Hematopoietic multipotent progenitor cell treated with erythropoietin and hydrocortisone succinate and interleukin-3 and kit ligand, for 8 days (in vitro differentiated cells): ENCODE results near the gene AASDH.

Source experiments
- DNase-seq: peaks from one replicate; pipeline ENCODE4 v3.0.0-alpha.2; 2015

AASDH gene

DNA sequence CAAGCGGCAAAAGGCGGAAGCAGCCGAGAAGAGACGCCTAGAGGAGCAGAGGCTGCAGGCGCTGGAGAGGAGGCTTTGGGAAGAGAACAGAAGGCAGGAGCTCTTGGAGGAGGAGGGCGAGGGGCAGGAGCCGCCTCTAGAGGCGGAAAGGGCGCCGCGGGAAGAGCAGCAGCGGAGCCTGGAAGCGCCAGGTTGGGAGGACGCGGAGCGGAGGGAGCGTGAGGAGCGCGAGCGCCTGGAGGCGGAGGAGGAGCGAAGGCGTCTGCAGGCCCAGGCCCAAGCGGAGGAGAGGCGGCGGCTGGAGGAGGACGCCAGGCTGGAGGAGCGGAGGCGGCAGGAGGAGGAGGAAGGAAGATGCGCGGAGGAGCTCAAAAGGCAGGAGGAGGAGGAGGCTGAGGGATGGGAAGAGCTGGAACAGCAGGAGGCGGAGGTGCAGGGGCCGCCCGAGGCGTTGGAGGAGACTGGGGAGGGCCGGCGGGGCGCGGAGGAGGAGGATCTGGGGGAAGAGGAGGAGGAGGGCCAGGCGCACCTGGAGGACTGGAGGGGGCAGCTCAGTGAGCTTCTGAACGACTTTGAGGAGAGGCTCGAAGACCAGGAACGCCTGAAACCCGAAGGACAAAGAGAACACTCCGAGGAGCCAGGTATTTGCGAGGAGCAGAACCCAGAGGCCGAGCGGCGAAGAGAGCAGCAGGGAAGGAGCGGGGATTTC, 72.9 kb downstream of the AASDH start:
- no peak for DNase-seq

DNA sequence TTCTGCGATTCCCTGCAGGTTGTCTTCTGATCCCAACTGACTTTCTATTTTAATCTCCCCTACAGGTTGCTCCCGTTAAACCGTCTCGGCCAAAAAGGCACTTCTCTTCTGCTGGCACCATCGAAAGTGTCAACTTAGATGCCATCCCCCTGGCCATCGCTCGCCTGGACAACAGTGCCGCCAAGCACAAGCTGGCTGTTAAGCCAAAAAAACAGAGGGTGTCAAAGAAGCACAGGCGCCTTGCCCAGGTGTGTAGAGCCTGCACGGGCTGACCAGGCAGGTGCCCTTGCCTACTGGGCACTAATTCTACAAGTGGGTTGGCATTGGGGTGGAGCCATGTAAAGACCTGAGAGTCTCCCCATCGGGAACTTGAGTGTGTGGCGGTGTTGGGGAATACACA, 74.2 kb downstream of the AASDH start:
- no peak for DNase-seq

DNA sequence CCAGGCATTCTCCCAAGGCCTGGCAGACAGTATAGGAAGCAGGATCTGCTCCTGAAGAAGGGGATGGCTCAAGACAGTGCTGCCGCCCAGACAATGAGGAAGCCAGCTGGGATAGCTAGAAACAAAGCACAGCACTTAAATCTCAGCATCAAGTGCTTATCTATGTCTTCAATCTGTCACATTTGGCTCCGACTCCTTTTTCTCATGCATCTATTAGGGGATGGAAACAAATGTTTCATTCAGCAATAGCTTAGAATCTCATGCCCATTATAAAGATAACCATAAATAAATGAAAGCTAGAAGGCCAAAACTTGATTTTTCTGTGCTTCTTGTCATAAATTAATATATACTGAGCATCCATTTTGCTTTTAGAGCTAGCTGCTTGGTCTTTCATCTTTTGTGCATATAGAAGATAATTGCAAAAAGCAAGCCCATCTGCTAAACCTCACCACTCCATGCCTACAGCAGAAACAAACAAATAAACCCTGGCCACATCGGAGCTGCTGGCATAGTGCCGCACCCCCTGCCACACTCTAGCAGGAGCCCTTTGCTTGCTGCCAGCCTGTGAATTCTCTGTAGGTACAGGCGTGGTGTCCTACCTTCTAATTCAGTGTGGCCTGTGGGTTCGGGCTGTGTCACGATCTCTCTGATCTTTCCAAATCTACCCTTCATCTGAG, 75.9 kb downstream of the AASDH start:
- no peak for DNase-seq

DNA sequence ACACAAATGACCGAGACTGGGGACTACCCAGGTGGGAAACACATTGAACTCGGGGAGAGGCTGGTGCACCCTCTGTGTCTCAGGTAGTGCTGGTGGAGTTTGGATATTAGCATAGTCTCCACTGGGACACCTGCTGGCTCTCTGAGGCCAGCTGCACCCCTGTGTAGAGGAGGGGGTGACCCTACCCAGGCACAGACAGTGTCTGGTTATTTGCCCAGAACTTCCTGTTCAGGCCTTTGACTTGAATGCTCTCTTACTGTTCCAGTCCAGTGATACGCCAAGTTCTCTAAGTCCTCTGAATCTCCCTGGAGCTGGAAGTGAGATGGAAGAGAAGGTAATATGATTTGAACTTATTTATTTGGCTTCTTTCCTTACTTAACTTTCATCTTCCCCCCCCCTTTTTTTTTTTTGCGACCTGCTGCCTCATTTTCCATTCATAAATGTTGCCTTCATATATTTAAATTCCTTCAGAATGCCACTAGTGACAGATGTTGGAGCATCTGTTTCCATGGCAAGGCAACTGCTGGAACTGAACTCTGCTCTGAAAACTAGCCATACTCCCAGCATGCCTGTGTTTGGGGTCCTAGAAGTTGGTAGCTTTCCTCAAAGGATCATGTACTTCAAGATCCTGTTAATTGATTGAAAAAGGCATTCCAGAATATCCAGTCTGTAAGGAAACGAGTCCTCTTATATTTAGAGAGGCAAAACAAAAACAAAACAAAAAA, 76.7 kb downstream of the AASDH start:
- no peak for DNase-seq

DNA sequence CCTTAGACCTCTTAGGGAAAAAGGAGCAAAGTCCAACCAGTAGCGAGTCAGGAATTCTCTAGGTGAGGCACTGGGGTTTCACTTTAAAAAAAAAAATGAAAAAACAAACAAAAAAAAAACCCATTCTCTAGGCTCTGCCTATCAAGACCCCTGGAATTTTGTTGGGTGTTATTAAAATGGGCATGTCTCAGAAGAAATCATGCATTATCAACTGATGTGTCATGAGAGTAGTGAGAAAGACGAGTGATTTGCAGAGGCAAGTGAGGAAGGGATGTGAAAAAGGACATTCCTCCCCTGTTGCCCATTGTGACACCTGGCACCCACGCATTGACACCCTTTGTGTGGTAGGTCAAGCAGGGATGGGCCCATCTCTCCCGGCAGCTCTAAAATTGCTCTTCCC, 78.9 kb downstream of the AASDH start:
- no peak for DNase-seq

DNA sequence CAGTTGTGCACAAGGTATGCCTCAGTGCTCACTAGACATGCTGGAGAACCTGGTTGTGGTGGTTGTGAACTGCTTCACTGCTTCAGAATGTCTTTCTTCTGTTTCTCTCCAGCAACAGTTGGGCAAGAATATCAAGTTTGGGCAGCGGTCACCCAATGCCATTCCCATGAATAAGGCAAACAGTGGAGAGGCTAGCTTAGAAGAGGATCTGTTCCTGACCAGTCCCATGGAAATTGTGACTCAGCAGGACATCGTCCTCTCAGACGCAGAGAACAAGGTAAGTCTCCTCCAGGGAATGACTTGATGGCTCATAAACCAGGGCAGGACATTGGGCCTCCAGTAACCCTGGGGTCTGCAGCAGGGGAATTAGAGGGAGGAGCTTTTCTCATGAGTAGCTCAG, 79.9 kb downstream of the AASDH start:
- DNase-seq, result no peak

DNA sequence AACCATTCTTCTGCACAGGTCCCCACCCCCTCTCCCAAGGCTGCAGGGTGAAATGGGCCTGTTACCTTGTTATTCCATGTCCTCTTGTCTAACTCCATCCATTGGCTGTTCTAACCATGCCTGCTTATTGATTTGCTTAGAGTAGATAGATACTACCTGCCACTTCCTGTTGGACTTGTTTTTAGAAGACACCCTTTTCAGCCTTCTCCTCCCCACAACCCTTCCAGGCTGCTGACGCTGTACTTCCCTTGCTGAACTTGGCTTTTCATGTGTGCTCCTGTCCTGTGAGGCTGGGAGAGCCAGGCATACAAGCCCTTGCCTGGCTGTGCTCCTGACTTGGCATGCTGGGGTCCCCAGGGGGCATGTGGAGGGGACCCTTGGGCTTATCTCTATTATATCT, 81.9 kb downstream of the AASDH start:
- no peak for DNase-seq

DNA sequence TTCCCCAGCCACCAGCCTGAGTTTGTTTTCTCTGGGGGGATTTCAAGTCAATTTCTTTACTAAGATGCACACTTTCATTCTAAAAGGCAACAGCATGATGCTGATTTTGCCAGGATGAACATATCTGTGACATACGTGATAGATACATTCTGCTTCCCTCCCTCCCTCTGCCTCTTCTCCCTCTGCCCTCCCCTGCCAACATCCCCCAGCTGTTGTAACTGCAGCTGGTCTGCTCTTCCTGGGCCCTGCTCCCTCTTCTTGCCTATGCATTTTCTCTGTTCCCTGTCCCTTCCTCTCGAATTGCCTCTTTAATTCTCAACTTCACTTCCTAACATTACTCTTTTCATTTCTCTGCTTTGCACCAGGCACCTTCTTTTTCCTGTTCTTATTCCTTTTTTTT, 83.4 kb downstream of the AASDH start:
- no peak for DNase-seq

DNA sequence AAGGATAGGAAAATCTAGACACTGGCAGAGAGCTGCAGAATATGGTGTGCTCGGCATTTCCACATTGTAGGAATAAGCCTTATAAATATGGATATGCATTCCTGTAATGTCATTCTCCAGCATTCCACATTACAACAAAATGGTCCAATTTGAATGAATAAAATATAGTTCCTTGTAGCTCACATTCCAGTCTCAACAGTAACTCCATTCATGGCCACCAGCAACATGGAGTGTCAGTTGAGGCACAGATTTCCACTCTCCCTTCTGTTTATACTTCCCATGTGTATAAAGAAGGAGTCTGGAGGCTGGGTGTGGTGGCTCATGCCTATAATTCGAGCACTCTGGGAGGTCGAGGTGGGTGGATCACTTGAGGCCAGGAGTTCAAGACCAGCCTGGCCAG, 84.5 kb downstream of the AASDH start:
- DNase-seq, result no peak

DNA sequence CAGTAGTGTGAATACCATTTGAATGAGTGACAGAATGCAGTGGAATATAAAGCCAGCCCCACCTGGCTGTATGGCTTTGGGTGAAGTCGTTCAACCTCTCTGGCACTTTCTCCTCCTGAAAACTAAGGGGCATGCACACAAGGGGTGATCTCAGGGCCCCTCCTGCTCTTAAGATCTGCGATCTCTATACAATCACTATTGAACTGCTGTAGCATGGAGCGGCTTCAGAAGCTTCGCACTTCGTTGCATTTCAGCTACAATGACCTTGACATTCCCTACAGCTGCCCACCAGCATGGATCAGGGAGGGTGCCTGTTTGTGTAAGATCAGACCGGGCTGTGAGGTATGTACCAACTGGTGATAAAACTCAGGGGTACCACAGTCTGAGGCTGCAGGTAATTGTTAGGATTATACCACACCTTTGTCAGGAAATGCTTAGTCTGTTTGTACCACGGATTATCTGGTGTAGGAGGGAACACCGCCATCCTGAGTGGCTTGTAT, 85.2 kb downstream of the AASDH start:
- DNase-seq, result no peak

DNA sequence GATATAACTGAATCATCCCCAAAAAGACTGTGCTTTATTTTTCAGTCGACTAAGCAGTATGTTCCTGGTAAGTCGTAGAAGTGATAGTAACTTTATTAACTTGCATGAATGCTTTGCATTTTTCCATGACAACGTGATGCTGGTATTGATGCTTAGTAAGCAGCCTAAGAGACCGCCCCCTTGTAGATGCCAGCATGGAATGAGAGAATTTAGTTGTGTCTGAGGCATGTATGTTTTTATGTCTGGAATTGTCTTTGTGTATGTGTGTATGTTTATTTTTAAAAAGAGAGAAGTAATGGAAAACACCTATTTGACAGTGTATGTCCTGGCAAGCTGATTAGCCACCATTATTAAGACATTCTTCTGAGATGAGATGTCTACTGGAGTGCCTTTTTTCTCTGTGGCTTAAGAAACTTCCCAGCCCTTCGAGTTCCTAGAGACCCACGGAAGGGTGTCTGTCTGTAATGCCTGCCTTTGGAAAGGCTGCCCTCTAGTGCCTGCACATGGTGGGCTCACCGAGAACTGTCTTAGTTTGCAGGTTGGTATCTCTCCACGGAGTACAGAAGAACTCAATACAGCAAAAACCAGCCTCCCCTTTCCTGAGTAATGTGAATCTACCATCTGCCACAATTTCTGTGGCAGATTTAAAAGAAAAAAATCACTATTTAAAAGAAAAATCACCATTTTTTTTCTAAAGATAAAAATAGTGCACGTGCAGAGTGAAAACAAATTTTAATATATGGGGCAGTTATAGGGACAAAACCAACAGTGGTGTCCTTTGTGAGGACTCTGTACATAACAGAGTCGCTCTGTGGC, 85.9 kb downstream of the AASDH start:
- DNase-seq, result peak; percentile 84

DNA sequence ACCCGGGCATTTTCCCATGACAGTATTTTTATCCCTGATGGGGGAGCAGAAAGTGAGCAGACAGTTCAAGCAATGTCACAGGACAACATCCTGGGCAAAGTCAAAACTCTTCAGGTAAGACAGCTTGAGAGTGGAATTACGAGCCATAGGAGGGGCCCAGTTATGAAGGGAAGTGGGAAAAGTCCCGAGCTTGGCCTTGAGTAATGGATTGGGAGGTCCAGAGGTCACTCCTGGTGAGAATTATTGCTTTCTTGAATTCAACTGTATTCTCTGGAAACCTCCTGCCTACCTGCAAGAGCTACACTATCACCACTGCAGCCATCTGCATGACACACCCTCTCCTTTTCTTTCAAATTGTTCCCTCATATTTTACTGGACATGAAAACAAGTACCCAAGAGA, 89.1 kb downstream of the AASDH start:
- DNase-seq, result no peak

DNA sequence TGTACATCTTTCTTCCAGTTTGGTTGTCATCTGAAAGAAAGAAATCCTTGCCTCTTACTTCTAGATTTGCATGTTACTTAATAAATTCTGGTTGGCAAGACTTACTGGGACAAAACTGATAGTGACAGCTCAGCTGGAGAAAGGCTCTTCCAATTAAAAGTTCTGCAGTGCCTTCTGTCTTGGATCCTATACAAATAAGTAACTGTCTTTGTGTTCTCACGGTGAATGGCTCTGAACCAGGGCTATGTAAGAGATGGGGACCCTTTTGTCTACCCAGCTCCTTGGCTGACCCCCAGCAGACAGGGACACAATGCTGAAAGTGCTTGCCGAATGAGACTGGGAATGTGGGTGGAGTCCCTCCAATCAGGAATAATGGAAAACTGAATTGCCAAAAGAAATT, 89.5 kb downstream of the AASDH start:
- no peak for DNase-seq

DNA sequence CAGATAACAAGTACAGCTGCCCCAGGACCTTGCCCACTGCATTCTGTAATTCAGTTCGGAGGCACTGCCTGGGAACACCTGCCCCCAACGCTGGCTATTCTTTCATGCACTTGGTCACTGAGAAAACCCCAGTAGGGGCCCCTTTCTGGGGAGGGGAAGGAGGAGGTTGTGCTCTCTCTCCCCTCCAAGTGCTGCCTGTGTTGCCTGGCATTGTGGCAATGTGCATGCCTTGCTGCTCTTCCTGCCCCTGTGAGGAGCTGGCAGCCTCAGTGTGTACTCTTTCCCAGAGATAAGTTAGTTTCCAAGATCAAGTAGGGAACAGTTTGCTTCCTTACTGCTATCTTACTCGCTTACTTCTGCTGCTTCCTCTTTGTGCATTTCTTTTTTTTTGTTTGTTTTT, 90.8 kb downstream of the AASDH start:
- DNase-seq, result no peak

DNA sequence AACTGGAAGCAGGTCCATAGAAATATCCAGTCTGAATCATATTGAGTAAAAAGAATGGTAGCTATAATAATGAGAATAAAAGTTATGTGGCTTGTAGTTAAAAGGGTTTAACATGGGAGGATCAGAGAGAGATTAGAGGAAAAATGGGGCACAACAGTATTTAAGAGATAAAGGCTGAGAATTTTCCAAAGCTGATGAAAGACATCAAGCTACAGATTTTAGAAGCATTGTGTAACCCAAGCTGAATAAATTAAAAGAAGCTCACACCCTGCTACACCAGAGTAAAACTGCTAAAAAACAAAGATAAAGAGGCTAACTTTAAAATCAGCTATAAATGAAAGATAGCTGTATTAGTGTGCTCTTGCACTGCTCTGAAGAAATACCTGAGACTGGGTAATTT, 94.2 kb downstream of the AASDH start:
- no peak for DNase-seq

DNA sequence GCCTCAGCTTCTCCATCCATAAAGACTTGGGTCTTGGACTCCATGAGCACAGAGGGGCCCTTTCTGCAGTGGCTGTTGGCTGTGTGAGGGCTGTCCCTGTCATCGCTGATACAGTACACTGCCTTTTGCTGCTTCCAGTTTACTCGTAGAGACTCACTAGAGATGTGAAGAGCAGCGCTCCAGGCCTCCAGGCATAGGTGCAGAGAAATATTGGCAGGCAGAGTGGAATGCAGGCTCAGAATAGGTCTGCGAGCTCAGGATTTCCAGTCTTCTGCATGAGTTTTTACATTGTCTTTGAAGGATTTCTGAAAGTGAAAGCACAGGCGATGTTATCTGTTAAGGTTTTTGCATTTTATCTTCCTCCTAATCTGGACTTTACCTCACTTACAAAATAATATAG, 97.4 kb downstream of the AASDH start:
- DNase-seq, result no peak

DNA sequence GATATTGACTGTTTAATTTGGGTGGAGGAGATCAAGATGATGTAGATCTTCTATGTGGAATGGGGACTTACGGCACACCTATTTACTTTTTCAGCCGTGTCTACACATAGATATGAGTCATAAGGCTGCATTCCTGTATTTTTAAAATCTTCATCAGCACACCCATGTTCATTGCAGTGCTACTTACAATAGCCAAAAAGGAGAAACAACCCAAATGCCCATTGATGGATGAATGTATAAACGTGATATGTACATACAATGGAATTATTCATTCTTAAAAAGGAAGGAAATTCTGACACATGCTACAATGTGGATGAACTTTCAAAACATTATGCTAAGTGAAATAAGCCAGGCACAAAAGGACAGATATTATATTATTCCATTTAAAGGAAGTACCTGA, 98.6 kb downstream of the AASDH start:
- no peak for DNase-seq
